T-helper 1 cell treated with Interleukin-12 subunit alpha and Interleukin-12 subunit beta and Interleukin-4 antibody, amounts not matched to agents 30 ng/mL and 1 ng/mL, for 36 hours (primary cell): ENCODE results near the gene RAB34. TPM values are rescaled to one million over a fixed set of nuclear protein-coding genes. Genes with fewer than 3 reads are reported as not detected.
"Not testable (repeated sequence)": the region's sequence is repeated elsewhere in the genome, so short reads cannot be mapped to it uniquely, and the experiment has no call there.

Experiments
- intact Hi-C: fragments of 100-400 bp; cut with micrococcal nuclease; formaldehyde crosslinking; loops from one replicate; pipeline ENCODE4 v1.15.1; 2024
- total RNA-seq: library from RNA; stranded (reverse); gene quantifications from 2 replicates; pipeline ENCODE4 v1.2.3, GENCODE V29; 2022

The RAB34 gene
- total RNA-seq, 1 donor from 2014 or later: 9.4 TPM

- intact Hi-C loops: loop anchor here (1.0 to 5.0 kb wide), 10 partner anchors 9 to 839 kb away; partner anchors contain the start of genes ABHD15, FAM222B, PROCA1 and RPL23A
Measured at GRCh38 chr17:28728364-28729200, 10.9 kb upstream of the RAB34 start, which contains the start of gene NEK8. NEK8 (plus strand) TSS chr17:28728788; CDS start chr17:28728814, 26 bp downstream.

- intact Hi-C loops: loop anchor here (1.0 to 5.0 kb wide), 6 partner anchors 23 to 840 kb away; partner anchors contain the start of genes ABHD15, DHRS13 and TP53I13
Measured at GRCh38 chr17:28726627-28727491, 9.2 kb upstream of the RAB34 start.

- intact Hi-C loops: loop anchor here (2.0 to 5.0 kb wide), 2 partner anchors 391 to 841 kb away; partner anchors contain the start of genes ABHD15 and TP53I13
Measured at GRCh38 chr17:28726226-28726626, 8.6 kb upstream of the RAB34 start, which contains the start of gene TLCD1. TLCD1 (minus strand) TSS chr17:28726233; CDS start chr17:28726097, 136 bp downstream.

- intact Hi-C loops: loop anchor here (2.0 to 5.0 kb wide), 2 partner anchors 391 to 842 kb away; partner anchors contain the start of genes ABHD15 and TP53I13
Measured at GRCh38 chr17:28725660-28726225, 8.1 kb upstream of the RAB34 start.

- intact Hi-C loops: loop anchor here (5.0 kb wide), 1 partner anchor 842 kb away; the partner anchor contains the start of genes ABHD15 and TP53I13
Measured at GRCh38 chr17:28725166-28725659, 7.5 kb upstream of the RAB34 start.

- intact Hi-C loops: loop anchor here (5.0 kb wide), 1 partner anchor 843 kb away; the partner anchor contains the start of genes ABHD15 and TP53I13
Measured at GRCh38 chr17:28724500-28725165, 7.0 kb upstream of the RAB34 start.

GRCh38 chr17:28723836-28724499 lies 6.3 kb upstream of the RAB34 start:
- intact Hi-C loops: not testable (repeated sequence)

GRCh38 chr17:28723159-28723835 lies 5.6 kb upstream of the RAB34 start:
- intact Hi-C loops: no loop called here

GRCh38 chr17:28722417-28723158 lies 4.9 kb upstream of the RAB34 start:
- intact Hi-C loops: no loop called here

- intact Hi-C loops: not testable (repeated sequence)
Measured at GRCh38 chr17:28720997-28721329, 3.3 kb upstream of the RAB34 start.

- intact Hi-C loops: no loop called here
Measured at GRCh38 chr17:28720247-28720996, 2.8 kb upstream of the RAB34 start.

GRCh38 chr17:28719021-28719433 lies 1.4 kb upstream of the RAB34 start:
- intact Hi-C loops: loop anchor here (1.0 to 5.0 kb wide), 8 partner anchors 8 to 576 kb away; partner anchors contain the start of genes BLTP2, IFT20, NEK8 and NUFIP2

GRCh38 chr17:28718333-28719020 lies 809 bp upstream of the RAB34 start:
- intact Hi-C loops: loop anchor here (1.0 to 5.0 kb wide), 8 partner anchors 7 to 576 kb away; partner anchors contain the start of genes BLTP2, IFT20, NEK8 and NUFIP2

- intact Hi-C loops: loop anchor here (5.0 kb wide), 1 partner anchor 225 kb away; no protein-coding TSS in a partner anchor
Measured at GRCh38 chr17:28716740-28717577, 709 bp downstream of the RAB34 start.

- intact Hi-C loops: loop anchor here (5.0 kb wide), 1 partner anchor 223 kb away; no protein-coding TSS in a partner anchor
Measured at GRCh38 chr17:28715217-28715616, 2.5 kb downstream of the RAB34 start.

GRCh38 chr17:28714281-28714680 lies 3.4 kb downstream of the RAB34 start:
- intact Hi-C loops: loop anchor here (5.0 kb wide), 2 partner anchors 342 to 853 kb away; partner anchors contain the start of genes ABHD15, SARM1, TP53I13 and VTN
